Measurements from ENCODE around the gene NCAM1. TPM values are rescaled to one million over a fixed set of nuclear protein-coding genes. Genes with fewer than 3 reads are reported as not detected.

Gene NCAM1
- total and polyA plus RNA-seq, 2 of the 13 experiments (the other 11 are each of a cell fraction or from before 2014, with no cell fraction given): 0.05 TPM; not detected in 1

DNA sequence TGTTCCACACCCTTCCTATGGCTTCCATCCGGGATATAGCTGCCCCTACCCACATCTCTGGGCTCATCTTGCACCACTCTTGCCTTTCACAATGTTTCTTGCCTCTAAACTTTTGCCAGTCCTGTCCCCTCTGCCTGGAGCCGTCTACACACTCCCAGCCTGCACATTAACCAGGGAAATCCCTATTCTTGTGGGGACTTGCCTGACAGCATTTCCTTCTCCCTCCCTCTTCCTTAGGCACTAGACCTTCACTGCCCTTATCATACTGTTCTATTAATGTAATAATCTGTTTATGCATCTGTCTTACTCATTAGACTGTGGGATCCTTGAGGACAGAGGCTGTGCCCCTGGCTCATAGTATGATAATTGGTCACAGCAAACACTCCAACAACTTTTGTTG lies 347.4 kb downstream of the NCAM1 start (continued):
- TF ChIP-seq, protein P1, sequence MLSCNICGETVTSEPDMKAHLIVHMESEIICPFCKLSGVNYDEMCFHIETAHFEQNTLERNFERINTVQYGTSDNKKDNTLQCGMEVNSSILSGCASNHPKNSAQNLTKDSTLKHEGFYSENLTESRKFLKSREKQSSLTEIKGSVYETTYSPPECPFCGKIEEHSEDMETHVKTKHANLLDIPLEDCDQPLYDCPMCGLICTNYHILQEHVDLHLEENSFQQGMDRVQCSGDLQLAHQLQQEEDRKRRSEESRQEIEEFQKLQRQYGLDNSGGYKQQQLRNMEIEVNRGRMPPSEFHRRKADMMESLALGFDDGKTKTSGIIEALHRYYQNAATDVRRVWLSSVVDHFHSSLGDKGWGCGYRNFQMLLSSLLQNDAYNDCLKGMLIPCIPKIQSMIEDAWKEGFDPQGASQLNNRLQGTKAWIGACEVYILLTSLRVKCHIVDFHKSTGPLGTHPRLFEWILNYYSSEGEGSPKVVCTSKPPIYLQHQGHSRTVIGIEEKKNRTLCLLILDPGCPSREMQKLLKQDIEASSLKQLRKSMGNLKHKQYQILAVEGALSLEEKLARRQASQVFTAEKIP (CRISPR knock-in tag; IDR thresholded peaks at IDR 0.05; ENCODE audit: borderline replicate concordance): no peak
- no peak for TF ChIP-seq KDM2A (CRISPR knock-in tag; IDR thresholded peaks at IDR 0.05; ENCODE audit: borderline replicate concordance, low read depth)
- TF ChIP-seq, protein P2, sequence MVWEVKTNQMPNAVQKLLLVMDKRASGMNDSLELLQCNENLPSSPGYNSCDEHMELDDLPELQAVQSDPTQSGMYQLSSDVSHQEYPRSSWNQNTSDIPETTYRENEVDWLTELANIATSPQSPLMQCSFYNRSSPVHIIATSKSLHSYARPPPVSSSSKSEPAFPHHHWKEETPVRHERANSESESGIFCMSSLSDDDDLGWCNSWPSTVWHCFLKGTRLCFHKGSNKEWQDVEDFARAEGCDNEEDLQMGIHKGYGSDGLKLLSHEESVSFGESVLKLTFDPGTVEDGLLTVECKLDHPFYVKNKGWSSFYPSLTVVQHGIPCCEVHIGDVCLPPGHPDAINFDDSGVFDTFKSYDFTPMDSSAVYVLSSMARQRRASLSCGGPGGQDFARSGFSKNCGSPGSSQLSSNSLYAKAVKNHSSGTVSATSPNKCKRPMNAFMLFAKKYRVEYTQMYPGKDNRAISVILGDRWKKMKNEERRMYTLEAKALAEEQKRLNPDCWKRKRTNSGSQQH (CRISPR knock-in tag; IDR thresholded peaks at IDR 0.05; ENCODE audit: low read depth): no peak
- TF ChIP-seq, protein P3, sequence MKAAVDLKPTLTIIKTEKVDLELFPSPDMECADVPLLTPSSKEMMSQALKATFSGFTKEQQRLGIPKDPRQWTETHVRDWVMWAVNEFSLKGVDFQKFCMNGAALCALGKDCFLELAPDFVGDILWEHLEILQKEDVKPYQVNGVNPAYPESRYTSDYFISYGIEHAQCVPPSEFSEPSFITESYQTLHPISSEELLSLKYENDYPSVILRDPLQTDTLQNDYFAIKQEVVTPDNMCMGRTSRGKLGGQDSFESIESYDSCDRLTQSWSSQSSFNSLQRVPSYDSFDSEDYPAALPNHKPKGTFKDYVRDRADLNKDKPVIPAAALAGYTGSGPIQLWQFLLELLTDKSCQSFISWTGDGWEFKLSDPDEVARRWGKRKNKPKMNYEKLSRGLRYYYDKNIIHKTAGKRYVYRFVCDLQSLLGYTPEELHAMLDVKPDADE (CRISPR knock-in tag; IDR thresholded peaks at IDR 0.05): no peak
- TF ChIP-seq ZNF572 (CRISPR knock-in tag; IDR thresholded peaks at IDR 0.05): no peak
- TF ChIP-seq, protein P4, sequence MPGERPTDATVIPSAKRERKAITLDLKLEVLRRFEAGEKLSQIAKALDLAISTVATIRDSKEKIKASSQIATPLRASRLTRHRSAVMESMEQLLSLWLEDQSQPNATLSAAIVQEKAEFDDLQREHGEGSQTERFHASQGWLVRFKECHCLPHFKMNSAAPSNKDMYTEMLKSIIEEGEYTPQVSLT (CRISPR knock-in tag; IDR thresholded peaks at IDR 0.05; ENCODE audit: borderline replicate concordance, low read depth): no peak
- TF ChIP-seq TBP (CRISPR knock-in tag; IDR thresholded peaks at IDR 0.05): no peak
- TF ChIP-seq ZFP37 (CRISPR knock-in tag; IDR thresholded peaks at IDR 0.05; ENCODE audit: borderline replicate concordance): no peak
- no peak for TF ChIP-seq ZNF749 (CRISPR knock-in tag; IDR thresholded peaks at IDR 0.05; ENCODE audit: borderline replicate concordance)
- no peak for TF ChIP-seq PPARG (CRISPR knock-in tag; conservative IDR thresholded peaks at IDR 0.05)
- TF ChIP-seq HNRNPL (IDR thresholded peaks at IDR 0.05; ENCODE audit: low read depth, low read length): no peak
